NB4 (cell line): ENCODE results near the gene SLC16A13.

Experiments used
- DNase-seq: peaks from one replicate; pipeline ENCODE4 v3.0.0; 2010; ENCODE audit warnings: low read depth
- H3K4me3 ChIP-seq: one replicate; pipeline ENCODE4 v1.5.1; 2011; ENCODE audit warnings: mild to moderate bottlenecking, low read depth, low read length, moderate library complexity
- MYC ChIP-seq: IDR thresholded peaks from 2 replicates; pipeline ENCODE4 v1.6.1; 2011; ENCODE audit warnings: low read depth, low read length
- POLR2A ChIP-seq: IDR thresholded peaks from 2 replicates; pipeline ENCODE4 v1.6.1; 2011; ENCODE audit warnings: mild to moderate bottlenecking; ENCODE audit not compliant: insufficient read length; ENCODE audit errors: extremely low read depth
- TF ChIP-seq, protein P1 (sequence below): IDR thresholded peaks from one replicate; pipeline ENCODE4 v1.5.1; 2012; ENCODE audit warnings: low read depth, low read length
- TF ChIP-seq, protein P2 (sequence below): IDR thresholded peaks from 2 replicates; pipeline ENCODE4 v1.6.1; 2011; ENCODE audit warnings: low read depth, low read length

Gene SLC16A13

DNA sequence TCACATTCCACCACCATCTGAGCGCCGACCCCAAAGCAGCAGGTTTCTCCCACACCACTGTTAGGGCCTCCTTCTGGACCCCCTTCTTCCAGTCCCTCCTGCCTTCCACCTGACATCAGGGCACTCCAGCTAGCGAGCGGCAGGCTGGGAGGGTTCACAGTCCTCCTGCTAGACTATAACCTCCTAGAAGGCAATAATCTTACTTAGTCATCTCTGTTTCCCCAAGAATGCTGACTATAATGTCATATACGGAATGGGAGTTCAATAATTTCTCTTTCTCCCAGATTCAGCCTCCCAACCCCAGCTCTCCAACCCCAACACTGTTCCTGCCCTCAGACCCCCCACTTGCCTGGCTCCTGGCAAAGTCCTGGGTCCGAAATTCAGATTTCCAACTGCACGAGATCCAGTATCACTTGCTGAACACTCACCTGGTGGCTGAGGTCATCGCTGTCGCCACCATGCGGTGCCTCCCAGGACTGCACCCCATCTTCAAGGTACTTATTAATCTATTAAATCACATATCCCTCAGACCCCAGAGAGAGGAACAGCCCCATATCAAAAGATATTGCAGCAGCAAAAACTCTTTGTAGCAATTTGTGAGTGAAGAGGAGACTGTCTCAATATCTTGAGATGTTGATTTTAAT lies 34.4 kb upstream of the SLC16A13 start:
- DNase-seq = peak; percentile 40
- no peak for TF ChIP-seq MYC
- TF ChIP-seq, protein P1, sequence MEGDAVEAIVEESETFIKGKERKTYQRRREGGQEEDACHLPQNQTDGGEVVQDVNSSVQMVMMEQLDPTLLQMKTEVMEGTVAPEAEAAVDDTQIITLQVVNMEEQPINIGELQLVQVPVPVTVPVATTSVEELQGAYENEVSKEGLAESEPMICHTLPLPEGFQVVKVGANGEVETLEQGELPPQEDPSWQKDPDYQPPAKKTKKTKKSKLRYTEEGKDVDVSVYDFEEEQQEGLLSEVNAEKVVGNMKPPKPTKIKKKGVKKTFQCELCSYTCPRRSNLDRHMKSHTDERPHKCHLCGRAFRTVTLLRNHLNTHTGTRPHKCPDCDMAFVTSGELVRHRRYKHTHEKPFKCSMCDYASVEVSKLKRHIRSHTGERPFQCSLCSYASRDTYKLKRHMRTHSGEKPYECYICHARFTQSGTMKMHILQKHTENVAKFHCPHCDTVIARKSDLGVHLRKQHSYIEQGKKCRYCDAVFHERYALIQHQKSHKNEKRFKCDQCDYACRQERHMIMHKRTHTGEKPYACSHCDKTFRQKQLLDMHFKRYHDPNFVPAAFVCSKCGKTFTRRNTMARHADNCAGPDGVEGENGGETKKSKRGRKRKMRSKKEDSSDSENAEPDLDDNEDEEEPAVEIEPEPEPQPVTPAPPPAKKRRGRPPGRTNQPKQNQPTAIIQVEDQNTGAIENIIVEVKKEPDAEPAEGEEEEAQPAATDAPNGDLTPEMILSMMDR = peak; percentile 53
- TF ChIP-seq POLR2A = no peak
- H3K4me3 ChIP-seq = no peak overlapping the region

DNA sequence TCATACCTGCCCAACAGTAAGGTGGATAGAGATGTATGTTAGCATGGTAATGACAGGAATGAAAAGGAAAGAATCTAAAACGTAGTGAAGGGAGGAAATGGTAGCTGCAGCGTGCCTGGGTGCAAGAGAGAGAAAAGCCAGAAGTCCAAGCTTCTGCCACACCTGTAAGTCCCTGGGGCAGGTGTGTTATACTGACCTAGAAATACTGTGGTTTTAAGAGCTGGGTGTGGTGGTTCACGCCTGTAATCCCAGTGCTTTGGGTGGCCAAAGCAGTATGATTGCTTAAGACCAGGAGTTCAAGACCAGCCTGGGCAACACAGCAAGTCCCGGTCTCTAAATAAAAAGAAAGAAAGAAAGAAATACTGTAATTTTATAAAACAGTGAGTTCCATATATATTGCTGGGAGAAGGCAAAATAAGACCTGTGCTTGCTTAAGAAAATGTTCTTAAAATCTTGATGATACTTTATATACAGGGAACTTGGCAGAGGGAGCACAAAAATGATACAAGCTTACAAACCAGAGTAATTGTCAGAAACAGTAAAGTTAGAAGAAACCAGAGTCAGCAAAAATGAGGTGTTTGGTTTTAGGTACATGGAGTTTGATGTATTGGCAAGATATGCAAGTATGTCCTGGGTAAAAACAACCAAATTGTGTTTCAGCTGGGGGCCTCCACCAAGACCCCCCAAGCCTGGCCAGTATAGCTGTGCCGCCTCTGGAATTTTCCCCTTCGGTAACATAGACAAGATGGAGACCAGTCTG lies 33.3 kb upstream of the SLC16A13 start:
- no peak for DNase-seq
- TF ChIP-seq MYC (no peak), POLR2A (no peak)
- TF ChIP-seq, protein P2, sequence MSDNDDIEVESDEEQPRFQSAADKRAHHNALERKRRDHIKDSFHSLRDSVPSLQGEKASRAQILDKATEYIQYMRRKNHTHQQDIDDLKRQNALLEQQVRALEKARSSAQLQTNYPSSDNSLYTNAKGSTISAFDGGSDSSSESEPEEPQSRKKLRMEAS = no peak
- TF ChIP-seq, protein P1 = no peak
- no peak overlapping the region for H3K4me3 ChIP-seq

DNA sequence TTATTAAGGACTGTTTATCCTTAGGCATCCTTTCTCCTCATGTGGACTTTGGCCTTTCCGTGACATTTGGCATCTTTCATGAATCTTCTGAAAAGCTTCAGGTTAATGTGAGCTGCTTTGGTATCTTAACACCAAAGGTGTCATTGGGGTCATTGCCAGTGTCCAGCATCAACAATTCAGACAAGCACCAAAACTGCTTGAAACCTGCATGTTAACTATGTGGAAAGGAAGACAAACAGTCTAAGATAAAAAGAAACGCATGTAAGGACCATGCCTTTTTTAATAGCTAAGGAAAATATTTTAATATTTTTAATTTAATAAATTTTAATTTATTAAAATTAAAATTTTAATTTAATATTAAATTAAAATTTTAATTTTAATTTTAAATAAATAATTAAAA lies 32.1 kb upstream of the SLC16A13 start:
- no peak overlapping the region for H3K4me3 ChIP-seq
- DNase-seq = no peak
- TF ChIP-seq, protein P1 = no peak
- TF ChIP-seq POLR2A = no peak

DNA sequence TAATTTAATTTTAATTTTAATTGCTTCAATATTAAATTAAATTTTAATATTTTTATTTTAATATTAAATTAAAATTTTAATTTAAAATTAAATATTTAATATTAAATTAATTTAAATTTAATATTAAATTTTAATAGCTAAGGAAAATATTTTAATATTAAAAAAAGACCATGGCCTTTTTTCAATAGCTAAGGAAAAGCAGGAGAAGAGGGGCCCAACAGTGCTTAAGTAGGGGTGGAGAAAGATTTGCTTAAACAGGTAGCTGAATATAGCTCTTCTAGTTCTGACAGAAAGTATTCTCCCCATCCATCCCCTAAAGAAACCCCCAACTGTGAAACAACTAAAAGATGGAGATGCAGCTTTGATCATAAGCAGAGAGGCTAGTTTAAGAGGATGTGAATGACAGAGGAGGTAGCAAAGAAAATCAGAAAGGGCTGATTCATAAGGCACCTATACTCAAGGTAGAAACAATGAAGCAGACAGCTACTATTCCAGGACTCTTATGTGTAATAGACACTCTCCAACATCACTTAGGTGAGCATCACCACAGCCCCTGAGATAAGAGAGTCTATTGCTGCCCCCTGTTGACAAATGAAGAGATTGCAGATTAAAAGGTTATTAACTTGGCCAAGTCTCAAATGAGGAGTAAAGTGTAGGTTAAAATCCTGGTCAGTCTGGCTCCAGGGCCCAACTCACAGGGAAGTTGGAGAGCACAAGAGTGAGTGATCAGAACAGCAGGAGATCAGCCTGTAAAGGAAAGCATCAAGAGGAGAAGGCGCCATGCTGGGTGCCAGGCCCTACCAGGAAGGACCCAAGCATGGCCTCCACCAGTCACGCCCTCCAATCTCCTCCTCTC lies 31.2 kb upstream of the SLC16A13 start:
- DNase-seq = peak; percentile 72
- TF ChIP-seq MYC = no peak
- TF ChIP-seq, protein P1 = peak; percentile 40
- no peak overlapping the region for H3K4me3 ChIP-seq

DNA sequence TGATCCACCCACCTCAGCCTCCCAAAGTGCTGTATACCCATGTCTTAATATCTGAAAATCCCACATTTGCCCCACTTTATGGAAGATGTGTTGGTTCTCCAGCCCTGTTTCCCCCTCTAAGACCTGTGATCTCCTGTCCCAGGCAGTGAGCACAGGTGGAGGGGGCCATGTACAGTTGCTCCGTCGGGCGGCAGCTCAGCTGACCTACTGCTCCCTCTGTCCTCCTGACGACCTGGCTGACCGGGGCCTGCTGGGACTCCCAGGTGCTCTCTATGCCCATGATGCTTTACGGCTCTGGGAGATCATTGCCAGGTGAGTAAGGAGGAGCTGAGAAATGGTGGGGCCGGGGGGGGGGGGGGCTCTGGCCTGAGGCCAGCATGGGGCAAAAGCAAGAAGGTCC lies 30.1 kb upstream of the SLC16A13 start:
- H3K4me3 ChIP-seq = no peak overlapping the region

More for the DNA sequence above, 30.1 kb upstream of the SLC16A13 start:
- TF ChIP-seq, protein P1 = no peak
- TF ChIP-seq POLR2A (no peak), MYC (no peak)
- TF ChIP-seq, protein P2 = no peak
- DNase-seq = no peak
